HCT116 (cell line): ENCODE data around the gene MEN1. TPM values are rescaled to one million over a fixed set of nuclear protein-coding genes. Genes with fewer than 3 reads are reported as not detected.

Experiments
- ATAC-seq: fragments of 200-7000 bp; cut with Tn5 transposase; 2 replicates; pipeline ENCODE4 v1.9.1; 2020; ENCODE audit warnings: mild to moderate bottlenecking, moderate library complexity
- BruUV-seq: library from RNA; stranded (reverse); fragments of 400-500 nt; replicated peaks from 2 replicates; lab custom pipeline; 2021; lab: Mats Ljungman, UMichigan
- CTCF ChIA-PET: fragments of 300-600 bp; sonication (Branson Sonifier 250); formaldehyde crosslinking; loops from one replicate; lab custom pipeline; 2021; ENCODE audit warnings: antibody characterized with exemption; lab: Charles Lee
- POLR2A ChIA-PET: fragments of 300-600, 350-600 bp; sonication (Branson Sonifier 250); formaldehyde crosslinking; loops from one replicate; lab custom pipeline; 2021; ENCODE audit warnings: antibody characterized with exemption; lab: Charles Lee
- RAD21 ChIA-PET, 2 experiments: fragments of 300-600 bp; sonication (Branson Sonifier 250); formaldehyde crosslinking; loops; one replicate each; lab custom pipeline; 2023; ENCODE audit warnings: low total read pairs in 2 of 2; ENCODE audit not compliant: uncharacterized antibody in 2 of 2, unreplicated experiment in 2 of 2, low non-redundant PET in 1 of 2; lab: Charles Lee
- DNase-seq: peaks from one replicate; pipeline ENCODE4 v3.0.0-alpha.2; 2010; ENCODE audit warnings: low read depth, low spot score
- H2AFZ ChIP-seq: fragments of 200-600 bp; shearing (Covaris generic), sonication (generic); 2 replicates; pipeline ENCODE4 v1.6.1; 2017; ENCODE audit warnings: low read depth, mixed run types, mixed read lengths, antibody characterized with exemption, low read length; ENCODE audit not compliant: poor library complexity, severe bottlenecking
- H3K27ac ChIP-seq: 2 replicates; pipeline ENCODE4 v1.5.1; 2012; ENCODE audit warnings: low read depth, low read length
- H3K27me3 ChIP-seq: fragments of 200-600 bp; sonication (generic); 2 replicates; pipeline ENCODE4 v1.6.1; 2016; ENCODE audit warnings: mixed run types, low read length, mixed read lengths; ENCODE audit not compliant: insufficient read depth
- H3K36me3 ChIP-seq, 2 experiments: fragments of 200-500 bp in 1 of 2; fragments of 200-600 bp in 1 of 2; sonication (Bioruptor generic) in 1 of 2; sonication (generic) in 1 of 2; 2 replicates each; pipeline versions ENCODE4 v1.5.1 to v1.6.1; 2014 to 2016; ENCODE audit warnings: low read length in 2 of 2, inconsistent platforms in 1 of 2, mixed read lengths in 1 of 2, mixed run types in 1 of 2; ENCODE audit not compliant: insufficient read depth in 2 of 2, control insufficient read depth in 1 of 2
- H3K4me1 ChIP-seq, 2 experiments: fragments of 200-600 bp in 1 of 2; sonication (generic) in 1 of 2; 2 replicates each; pipeline versions ENCODE4 v1.5.1 to v1.6.1; 2012 to 2017; ENCODE audit warnings: low read length in 2 of 2, inconsistent platforms in 1 of 2, mild to moderate bottlenecking in 1 of 2, mixed read lengths in 1 of 2, mixed run types in 1 of 2, moderate library complexity in 1 of 2; ENCODE audit not compliant: insufficient read depth in 2 of 2, control insufficient read depth in 1 of 2
- H3K4me2 ChIP-seq: fragments of 200-600 bp; sonication (generic); 2 replicates; pipeline ENCODE4 v1.6.1; 2017; ENCODE audit warnings: mixed run types, low read length, mixed read lengths
- H3K4me3 ChIP-seq, 2 experiments: fragments of 200-600 bp in 1 of 2; sonication (generic) in 1 of 2; replicated peaks in 1 of 2; 2 replicates each; pipeline ENCODE4 v1.5.1; 2011 to 2016; ENCODE audit warnings: low read length in 2 of 2, control low read depth in 1 of 2, low read depth in 1 of 2, mild to moderate bottlenecking in 1 of 2, mixed read lengths in 1 of 2, mixed run types in 1 of 2
- H3K79me2 ChIP-seq: fragments of 200-600 bp; sonication (generic); 2 replicates; pipeline ENCODE4 v1.6.1; 2017; ENCODE audit warnings: mild to moderate bottlenecking, mixed run types, low read length, moderate library complexity, mixed read lengths; ENCODE audit not compliant: insufficient read depth
- H3K9ac ChIP-seq: fragments of 200-600 bp; sonication (generic); 2 replicates; pipeline ENCODE4 v1.6.1; 2016; ENCODE audit warnings: low read length, mixed read lengths
- H3K9me2 ChIP-seq: fragments of 200-600 bp; sonication (generic), shearing (Covaris generic); 2 replicates; pipeline ENCODE4 v1.6.1; 2017; ENCODE audit warnings: mixed run types, mild to moderate bottlenecking, moderate library complexity; ENCODE audit not compliant: insufficient read depth
- H3K9me3 ChIP-seq, 2 experiments: fragments of 200-500 bp in 1 of 2; fragments of 200-600 bp in 1 of 2; sonication (Bioruptor generic) in 1 of 2; sonication (generic) in 1 of 2; 2 replicates each; pipeline ENCODE4 v1.6.1; 2014 to 2017; ENCODE audit warnings: low read length in 2 of 2, mixed read lengths in 2 of 2, inconsistent platforms in 1 of 2, low read depth in 1 of 2, mild to moderate bottlenecking in 1 of 2, mixed run types in 1 of 2, moderate library complexity in 1 of 2; ENCODE audit not compliant: control insufficient read depth in 1 of 2, insufficient read depth in 1 of 2
- H4K20me1 ChIP-seq: fragments of 200-600 bp; sonication (generic), shearing (Covaris generic); 2 replicates; pipeline ENCODE4 v1.6.1; 2017; ENCODE audit warnings: mixed run types, mild to moderate bottlenecking, moderate library complexity; ENCODE audit not compliant: insufficient read depth
- ATF3 ChIP-seq: IDR thresholded peaks from 2 replicates; pipeline ENCODE4 v1.6.1; 2012
- CBX3 ChIP-seq: IDR thresholded peaks from 2 replicates; pipeline ENCODE4 v1.6.1; 2012; ENCODE audit warnings: low read depth
- EGR1 ChIP-seq: IDR thresholded peaks from 2 replicates; pipeline ENCODE4 v1.6.1; 2012; ENCODE audit warnings: low read depth
- ELF1 ChIP-seq: IDR thresholded peaks from 2 replicates; pipeline ENCODE4 v1.6.1; 2012; ENCODE audit warnings: low read depth, borderline replicate concordance
- FOSL1 ChIP-seq: IDR thresholded peaks from 2 replicates; pipeline ENCODE4 v1.6.1; 2012; ENCODE audit warnings: low read depth
- JUND ChIP-seq: IDR thresholded peaks from 2 replicates; pipeline ENCODE4 v1.6.1; 2012
- SIN3A ChIP-seq: IDR thresholded peaks from 2 replicates; pipeline ENCODE4 v1.6.1; 2012; ENCODE audit warnings: low read depth
- SP1 ChIP-seq: IDR thresholded peaks from 2 replicates; pipeline ENCODE4 v1.6.1; 2012; ENCODE audit warnings: low read depth
- TCF7L2 ChIP-seq: IDR thresholded peaks from 2 replicates; pipeline ENCODE4 v1.7.0; 2011; ENCODE audit warnings: borderline replicate concordance, inconsistent platforms; ENCODE audit not compliant: insufficient read depth, insufficient read length; ENCODE audit errors: extremely low read depth
- YY1 ChIP-seq: IDR thresholded peaks from 2 replicates; pipeline ENCODE4 v1.6.1; 2011; ENCODE audit warnings: low read length, low read depth, moderate library complexity, mild to moderate bottlenecking; ENCODE audit not compliant: insufficient replicate concordance; ENCODE audit errors: extremely low read depth
- ZNF274 ChIP-seq: fragments of 200-500 bp; sonication (Bioruptor generic); IDR thresholded peaks from 2 replicates; pipeline ENCODE4 v1.6.1; 2014; ENCODE audit warnings: mild to moderate bottlenecking, low read depth, low read length, inconsistent platforms
- intact Hi-C: fragments of 100-400 bp; cut with micrococcal nuclease; formaldehyde crosslinking; loops from 2 replicates; pipeline ENCODE4 v1.10.0; 2022
- total RNA-seq: library from RNA; stranded (reverse); gene quantifications from one replicate; pipeline ENCODE4 v1.2.1, GENCODE V29; 2021; ENCODE audit not compliant: unreplicated experiment
- TF ChIP-seq, protein P1 (sequence below): IDR thresholded peaks from 2 replicates; pipeline ENCODE4 v1.6.1; 2011; ENCODE audit warnings: mild to moderate bottlenecking, low read length, moderate library complexity; ENCODE audit not compliant: insufficient replicate concordance; ENCODE audit errors: extremely low read depth

Gene MEN1
- total RNA-seq, 1 experiment from 2014 or later = 62.1 TPM

DNA sequence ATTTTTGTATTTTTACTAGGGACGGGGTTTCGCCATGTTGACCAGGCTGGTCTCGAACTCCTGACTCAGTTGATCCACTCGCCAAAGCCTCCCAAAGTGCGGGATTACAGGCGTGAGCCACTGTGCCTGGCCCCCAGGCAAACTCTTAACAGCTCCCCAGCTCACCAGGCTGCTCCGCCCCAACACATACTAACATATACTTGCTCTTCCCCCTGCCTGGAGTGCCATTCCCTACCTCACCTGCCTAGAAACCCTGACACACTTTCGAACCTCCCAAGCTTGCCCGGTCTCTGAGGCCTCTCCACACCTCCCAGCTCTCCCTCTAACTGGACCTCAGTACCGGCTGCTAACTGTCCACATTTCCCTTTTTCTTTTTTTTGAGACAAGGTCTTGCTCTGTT is 15.8 kb downstream of the MEN1 start:
- Histone ChIP-seq H2AFZ (no peak overlapping the region), H3K79me2 (no peaks in the 10 kb centered on the region), H3K36me3 (no peaks in the 10 kb centered on the region; a peak in 1 of 4 replicates), H3K9ac (no peak overlapping the region), H4K20me1 (no peaks in the 10 kb centered on the region), H3K27ac (no peak overlapping the region), H3K27me3 (no peaks in the 10 kb centered on the region)
- no TSS peak for BruUV-seq
- CTCF ChIA-PET = interaction anchor here (0.7 kb wide), 1 partner anchor 84 kb away, joined by 3 read pairs; no protein-coding TSS in a partner anchor
- no peak for ATAC-seq
- no peak for TF ChIP-seq EGR1
- no peak for TF ChIP-seq TCF7L2
- no peak for TF ChIP-seq SP1
- TF ChIP-seq JUND = no peak
- no peak for TF ChIP-seq ATF3
- TF ChIP-seq YY1 = no peak
- TF ChIP-seq ZNF274 = no peak
- TF ChIP-seq ELF1 = no peak
- TF ChIP-seq SIN3A = no peak
- no peak for TF ChIP-seq FOSL1
- TF ChIP-seq, protein P1, sequence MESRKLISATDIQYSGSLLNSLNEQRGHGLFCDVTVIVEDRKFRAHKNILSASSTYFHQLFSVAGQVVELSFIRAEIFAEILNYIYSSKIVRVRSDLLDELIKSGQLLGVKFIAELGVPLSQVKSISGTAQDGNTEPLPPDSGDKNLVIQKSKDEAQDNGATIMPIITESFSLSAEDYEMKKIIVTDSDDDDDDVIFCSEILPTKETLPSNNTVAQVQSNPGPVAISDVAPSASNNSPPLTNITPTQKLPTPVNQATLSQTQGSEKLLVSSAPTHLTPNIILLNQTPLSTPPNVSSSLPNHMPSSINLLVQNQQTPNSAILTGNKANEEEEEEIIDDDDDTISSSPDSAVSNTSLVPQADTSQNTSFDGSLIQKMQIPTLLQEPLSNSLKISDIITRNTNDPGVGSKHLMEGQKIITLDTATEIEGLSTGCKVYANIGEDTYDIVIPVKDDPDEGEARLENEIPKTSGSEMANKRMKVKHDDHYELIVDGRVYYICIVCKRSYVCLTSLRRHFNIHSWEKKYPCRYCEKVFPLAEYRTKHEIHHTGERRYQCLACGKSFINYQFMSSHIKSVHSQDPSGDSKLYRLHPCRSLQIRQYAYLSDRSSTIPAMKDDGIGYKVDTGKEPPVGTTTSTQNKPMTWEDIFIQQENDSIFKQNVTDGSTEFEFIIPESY = no peak
- no peak for TF ChIP-seq CBX3
- TF ChIP-seq, all 23 proteins: peak for 0
- intact Hi-C loops = no loop called here
- DNase-seq = no peak
- Histone ChIP-seq H3K9me2 (no peaks in the 10 kb centered on the region), H3K4me1 (peaks cover 12 to 18% of the 10 kb centered on the region in 2 experiments; a peak in 3 of 4 replicates), H3K4me2 (no peak overlapping the region), H3K9me3 (no peaks in the 10 kb centered on the region), H3K4me3 (no peak overlapping the region)
- POLR2A ChIA-PET = no interaction called here
- RAD21 ChIA-PET = no interaction called here
